Activated naive CD4-positive, alpha-beta T cell treated with anti-CD3 and anti-CD28 coated beads, Interleukin-2, amount 50 U/mL, for 72 hours (primary cell): Measurements from ENCODE around the gene S100PBP. TPM values are rescaled to one million over a fixed set of nuclear protein-coding genes. Genes with fewer than 3 reads are reported as not detected.

ENCODE experiments used
- ATAC-seq, 2 donors: fragments of 150-1000 bp; cut with Tn5 transposase; 2 replicates each; pipeline ENCODE4 v1.10.0; 2021; ENCODE audit warnings: mild to moderate bottlenecking in 2 of 2, moderate library complexity in 2 of 2
- DNase-seq, 2 donors: peaks; one replicate each; pipeline ENCODE4 v3.0.0; 2021 to 2022; ENCODE audit warnings: low spot score in 2 of 2
- H3K27ac Mint-ChIP-seq, 2 donors: one replicate each; pipeline ENCODE4 v1.8.0; 2022; ENCODE audit warnings: mild to moderate bottlenecking in 2 of 2, mixed read lengths in 2 of 2
- H3K36me3 Mint-ChIP-seq, 2 donors: one replicate each; pipeline ENCODE4 v1.8.0; 2022; ENCODE audit warnings: mixed read lengths in 2 of 2
- H3K9me3 Mint-ChIP-seq, 2 donors: one replicate each; pipeline ENCODE4 v1.8.0; 2022; ENCODE audit warnings: mixed read lengths in 2 of 2
- total RNA-seq, 2 donors: library from RNA; stranded (reverse); gene quantifications; one replicate each; pipeline ENCODE4 v1.2.3, GENCODE V29; 2022

The S100PBP gene
- total RNA-seq, 2 donors from 2014 or later, result 41.5 to 73.0 TPM

- H3K27ac Mint-ChIP-seq, result no peak overlapping the region
- ATAC-seq (no peak), DNase-seq (no peak)
- no peaks in the 10 kb centered on the region for H3K9me3 Mint-ChIP-seq
- peaks cover 0 to 8% of the 10 kb centered on the region in 2 donors for H3K36me3 Mint-ChIP-seq
Measured at GRCh38 chr1:32859915-32860314, 42.5 kb downstream of the S100PBP start.

DNA sequence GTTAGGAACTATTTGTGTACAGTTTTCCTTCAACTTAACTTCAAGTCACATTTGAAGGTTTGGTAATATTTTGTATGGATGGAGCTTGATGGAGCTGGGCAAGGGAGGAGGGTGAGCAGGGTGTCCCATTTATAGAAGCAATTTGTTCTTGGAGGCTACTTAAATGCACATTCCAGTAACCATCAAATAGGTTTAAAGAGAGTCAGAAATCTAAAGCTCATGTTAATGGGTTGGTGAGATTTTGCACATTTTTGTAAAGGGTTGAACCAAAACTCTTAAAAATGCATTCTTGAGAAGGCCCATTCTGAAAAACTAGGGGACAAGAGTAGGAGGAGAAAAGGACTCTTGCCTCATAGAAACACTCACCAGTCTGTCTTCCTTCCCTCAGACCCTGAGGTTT lies 43.1 kb downstream of the S100PBP start:
- Mint-ChIP-seq H3K27ac (no peak overlapping the region), H3K36me3 (peaks cover 0 to 8% of the 10 kb centered on the region in 2 donors), H3K9me3 (no peaks in the 10 kb centered on the region)
- ATAC-seq (no peak), DNase-seq (no peak)

DNA sequence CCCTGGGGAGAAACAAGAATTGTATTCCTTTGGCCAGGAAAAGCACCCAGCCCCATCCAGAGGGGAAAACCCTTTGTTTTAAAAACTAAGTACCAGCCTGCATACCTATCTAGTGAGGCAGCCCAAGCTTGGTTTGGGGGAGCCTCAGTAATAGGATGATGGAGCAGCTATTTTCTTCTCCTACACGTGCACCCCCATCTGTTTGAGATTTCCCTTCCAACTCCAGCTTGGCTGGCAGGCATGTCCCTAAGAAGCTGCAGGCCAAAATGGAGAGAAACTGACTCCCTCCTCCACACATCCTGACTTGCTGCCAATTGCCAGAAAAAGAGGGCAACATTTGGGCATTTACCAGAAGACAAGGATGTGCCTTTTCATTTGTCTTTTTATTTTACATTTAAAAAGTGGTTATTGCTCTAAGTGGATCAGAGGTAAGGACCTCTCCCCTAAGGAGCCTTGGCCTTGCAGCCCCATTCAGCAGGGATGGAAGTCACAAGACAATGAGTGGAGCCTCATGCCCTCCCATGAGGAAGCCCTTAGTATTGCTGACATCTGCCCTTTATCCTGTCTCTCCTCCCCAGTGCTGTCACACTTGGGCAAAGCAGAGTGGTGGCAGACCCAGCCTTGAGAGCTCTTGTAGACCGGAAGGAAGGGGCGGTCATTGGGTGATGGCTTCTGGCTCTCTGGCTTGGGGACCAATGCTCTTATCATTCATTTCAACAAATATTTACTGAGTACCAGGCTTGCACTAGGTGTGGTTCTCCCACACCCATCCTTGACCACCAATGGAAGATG lies 44.6 kb downstream of the S100PBP start:
- ATAC-seq (no peak), DNase-seq (no peak)
- Mint-ChIP-seq H3K36me3 (peaks cover 0 to 8% of the 10 kb centered on the region in 2 donors), H3K27ac (no peak overlapping the region), H3K9me3 (no peaks in the 10 kb centered on the region)

- peaks cover 0 to 8% of the 10 kb centered on the region in 2 donors for H3K36me3 Mint-ChIP-seq
- no peaks in the 10 kb centered on the region for H3K9me3 Mint-ChIP-seq
Measured at GRCh38 chr1:32863218-32863880, 45.9 kb downstream of the S100PBP start.

GRCh38 chr1:32863881-32864245 lies 46.4 kb downstream of the S100PBP start:
- H3K36me3 Mint-ChIP-seq, result peaks cover 0 to 8% of the 10 kb centered on the region in 2 donors
- ATAC-seq, result no peak
- peak overlapping the region in 1 of 2 donors; percentile 19 for H3K27ac Mint-ChIP-seq
- no peaks in the 10 kb centered on the region for H3K9me3 Mint-ChIP-seq
- no peak for DNase-seq

More at GRCh38 chr1:32863218-32863880, 45.9 kb downstream of the S100PBP start:
- H3K27ac Mint-ChIP-seq, result peak overlapping the region in 1 of 2 donors; percentile 19
- DNase-seq (no peak), ATAC-seq (no peak)

GRCh38 chr1:32864375-32865019 lies 47.0 kb downstream of the S100PBP start:
- DNase-seq (no peak), ATAC-seq (no peak)
- H3K36me3 Mint-ChIP-seq, result peaks cover 0 to 8% of the 10 kb centered on the region in 2 donors
- H3K27ac Mint-ChIP-seq, result peak overlapping the region in 1 of 2 donors; percentile 19
- no peaks in the 10 kb centered on the region for H3K9me3 Mint-ChIP-seq

DNA sequence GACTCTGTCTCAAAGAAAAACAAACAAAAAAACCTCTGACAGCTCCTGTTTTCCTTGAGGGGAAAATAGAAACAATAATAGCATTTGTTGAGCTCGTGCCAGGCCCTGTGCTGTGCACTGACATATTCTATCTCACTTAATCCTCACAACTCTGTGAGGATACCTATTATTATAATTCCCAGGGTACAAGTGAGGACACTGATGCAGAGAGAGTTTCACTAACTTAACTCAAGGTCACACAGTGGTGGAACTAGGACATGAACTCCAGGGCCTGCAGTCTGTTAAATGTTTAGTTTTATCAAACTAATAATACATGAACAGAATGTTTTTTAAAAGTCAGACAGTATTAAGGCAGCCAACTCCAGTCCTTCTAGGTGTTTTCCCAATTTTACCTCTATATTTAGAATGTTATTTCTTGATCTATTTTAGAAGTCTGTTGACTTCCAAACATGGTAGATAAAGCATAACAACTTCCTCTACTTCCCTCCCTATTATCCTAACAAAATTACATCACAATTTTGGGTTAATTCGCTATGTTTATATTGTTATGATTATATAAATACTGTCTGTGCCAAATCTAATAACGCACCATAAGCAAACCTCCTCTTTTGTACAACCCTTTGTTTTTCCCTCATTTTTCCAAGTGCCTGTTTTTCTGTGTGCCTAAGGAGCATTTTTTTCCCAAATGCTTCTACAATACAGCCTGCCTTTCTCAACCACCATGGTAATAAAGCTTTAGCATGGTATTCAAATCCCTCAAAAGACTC lies 48.4 kb downstream of the S100PBP start:
- no peak for ATAC-seq
- Mint-ChIP-seq H3K36me3 (peaks cover 0 to 8% of the 10 kb centered on the region in 2 donors), H3K9me3 (no peaks in the 10 kb centered on the region), H3K27ac (no peak overlapping the region)
- no peak for DNase-seq

DNA sequence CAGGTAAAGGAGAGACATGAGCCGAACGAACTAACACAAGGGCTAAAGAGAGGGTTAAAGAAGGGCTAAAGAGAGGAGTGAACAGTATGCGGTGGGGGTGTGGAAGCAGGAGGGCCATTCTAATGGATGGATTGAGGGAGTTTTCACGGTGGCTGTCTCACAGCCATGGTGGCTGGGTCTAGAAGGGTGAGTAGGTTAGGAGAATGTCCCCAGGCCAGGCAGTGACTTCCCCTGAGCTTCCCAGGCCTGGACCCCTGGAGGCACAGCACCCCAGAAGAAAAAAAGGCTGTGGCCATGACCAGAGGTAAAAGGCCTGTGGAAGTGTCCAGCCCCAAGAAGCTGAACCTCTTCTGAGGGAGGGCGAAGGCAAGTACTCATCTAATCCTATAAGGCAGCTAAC lies 49.7 kb downstream of the S100PBP start:
- H3K9me3 Mint-ChIP-seq, result no peaks in the 10 kb centered on the region
- DNase-seq, result no peak
- no peak overlapping the region for H3K27ac Mint-ChIP-seq
- H3K36me3 Mint-ChIP-seq, result peaks cover 0 to 8% of the 10 kb centered on the region in 2 donors
- no peak for ATAC-seq

DNA sequence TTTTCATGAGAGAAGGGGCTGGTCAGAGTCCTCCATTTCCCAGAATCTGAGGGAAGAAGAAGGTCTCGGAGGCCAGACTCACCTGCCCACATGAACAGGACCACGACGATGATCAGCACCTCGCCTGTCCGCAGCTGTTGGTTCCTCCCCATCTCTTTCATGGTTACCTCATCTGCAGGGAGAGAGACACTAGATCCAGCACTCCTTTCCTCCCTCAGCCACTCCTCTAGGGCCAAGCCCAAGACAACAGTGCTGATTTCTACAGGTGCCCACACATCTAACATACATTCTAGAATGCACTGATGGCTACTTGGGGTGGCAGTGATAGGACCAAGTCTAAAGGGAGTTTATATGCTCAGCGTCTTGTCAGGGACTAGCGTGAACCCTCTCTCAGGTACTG lies 50.2 kb downstream of the S100PBP start:
- ATAC-seq (no peak), DNase-seq (no peak)
- no peaks in the 10 kb centered on the region for H3K9me3 Mint-ChIP-seq
- H3K27ac Mint-ChIP-seq, result no peak overlapping the region
- H3K36me3 Mint-ChIP-seq, result peaks cover 0 to 4% of the 10 kb centered on the region in 2 donors

DNA sequence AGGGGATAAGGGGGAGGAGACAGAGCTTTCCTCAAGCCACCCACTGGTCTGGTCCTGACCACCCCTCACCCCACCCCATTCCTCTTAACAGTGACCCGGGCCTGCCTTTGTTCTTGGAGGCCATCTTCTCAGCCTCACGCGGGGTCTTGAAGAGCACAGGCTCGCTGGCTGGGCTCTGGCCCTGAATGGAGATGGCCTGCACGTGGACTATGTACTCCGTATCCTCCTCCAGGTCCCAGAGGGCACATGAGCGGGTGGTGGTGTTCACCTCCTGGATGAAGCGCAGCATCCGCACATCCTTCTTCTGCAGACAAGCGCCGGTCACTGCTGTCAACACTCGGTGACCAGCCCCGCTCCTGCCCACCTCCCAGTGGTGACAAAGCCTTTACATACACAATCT lies 50.6 kb downstream of the S100PBP start:
- H3K9me3 Mint-ChIP-seq, result no peaks in the 10 kb centered on the region
- no peak overlapping the region for H3K27ac Mint-ChIP-seq
- peaks cover 0 to under 1% of the 10 kb centered on the region in 2 donors for H3K36me3 Mint-ChIP-seq
- no peak for DNase-seq
- ATAC-seq, result no peak

DNA sequence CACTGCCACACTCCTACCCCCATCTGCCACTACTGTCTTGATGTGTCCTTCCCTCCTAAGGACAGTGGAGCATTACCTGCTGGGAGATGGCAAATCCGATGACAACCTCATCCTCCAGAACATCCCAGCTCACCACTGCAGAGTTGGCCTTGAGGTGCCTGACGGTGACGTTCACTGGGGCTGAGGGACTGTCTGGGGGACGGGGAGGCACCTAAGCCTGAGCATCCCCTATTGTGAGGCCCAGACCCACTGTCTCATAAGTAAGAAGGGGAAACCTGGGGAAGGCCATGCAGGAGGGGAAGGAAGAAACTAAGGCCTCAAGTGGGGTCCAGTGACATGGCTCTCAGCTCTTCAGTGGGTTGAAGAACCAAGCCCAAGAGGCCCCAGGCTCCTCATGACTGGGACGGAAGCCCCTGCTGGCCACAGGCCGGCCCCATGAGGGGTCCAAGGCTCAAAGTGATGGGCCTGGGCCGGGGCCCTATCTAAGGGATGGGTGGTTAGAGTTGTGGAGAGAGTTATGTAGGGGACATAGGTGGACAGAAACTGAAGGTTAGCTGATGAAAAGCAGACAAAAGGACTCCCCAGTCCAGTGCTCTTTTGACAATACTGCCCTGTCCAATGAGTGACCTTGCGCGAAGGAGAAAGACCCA lies 51.5 kb downstream of the S100PBP start:
- no peak overlapping the region for H3K27ac Mint-ChIP-seq
- no peaks in the 10 kb centered on the region for H3K36me3 Mint-ChIP-seq
- no peak for ATAC-seq
- no peaks in the 10 kb centered on the region for H3K9me3 Mint-ChIP-seq
- peak in 1 of 2 donors; percentile 33 for DNase-seq

GRCh38 chr1:32869923-32870614 lies 52.6 kb downstream of the S100PBP start:
- Mint-ChIP-seq H3K36me3 (no peaks in the 10 kb centered on the region), H3K9me3 (no peaks in the 10 kb centered on the region), H3K27ac (no peak overlapping the region)
- ATAC-seq, result no peak
- DNase-seq, result peak in 1 of 2 donors; percentile 53

DNA sequence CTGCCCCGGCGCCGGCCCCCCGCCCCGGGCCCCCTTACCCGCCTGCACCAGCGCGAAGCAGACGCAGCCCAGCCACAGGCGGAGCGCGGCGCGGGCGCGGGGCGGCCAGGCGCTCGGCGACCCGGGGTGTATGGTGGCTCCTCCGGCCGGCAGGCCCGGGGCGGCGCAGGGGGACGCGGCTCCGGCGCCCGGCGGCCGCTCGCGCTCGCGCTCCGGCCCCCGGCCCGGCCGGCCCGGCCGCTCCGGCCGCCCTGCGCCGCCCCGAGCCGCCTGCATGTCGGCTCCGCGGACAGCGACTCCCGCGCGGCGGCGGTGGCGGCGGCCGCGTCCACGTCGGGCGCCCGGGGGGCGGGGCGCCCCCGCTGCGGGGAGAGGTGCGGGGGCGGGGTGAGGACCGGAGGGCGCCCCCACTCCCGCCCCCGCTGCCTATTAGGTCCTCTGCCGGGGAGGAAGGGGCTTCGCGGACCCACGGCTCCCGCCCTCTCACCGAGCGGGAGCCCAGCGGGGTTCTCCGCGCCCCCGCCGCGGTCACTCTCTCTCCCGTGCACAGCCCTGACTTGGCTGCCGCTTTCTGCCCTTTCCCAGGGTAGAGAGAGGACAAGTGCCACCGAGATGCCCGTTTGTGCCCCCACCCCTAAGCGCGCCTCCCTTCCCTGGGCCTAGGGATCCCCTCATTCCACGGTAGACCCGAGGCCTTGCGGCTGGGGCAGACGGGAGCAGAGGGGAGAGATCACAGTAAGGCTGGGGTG lies 53.3 kb downstream of the S100PBP start, which contains the start of gene FNDC5:
Gene FNDC5, minus strand, starts transcription at position 298 of the 749 bp plus-strand sequence.
- Mint-ChIP-seq H3K9me3 (no peaks in the 10 kb centered on the region), H3K27ac (no peak within 1 kb of the TSS), H3K36me3 (no peaks in the 10 kb centered on the region)
- DNase-seq (peak in 1 of 2 donors; percentile 52), ATAC-seq (peak; percentile 18 to 27)

DNA sequence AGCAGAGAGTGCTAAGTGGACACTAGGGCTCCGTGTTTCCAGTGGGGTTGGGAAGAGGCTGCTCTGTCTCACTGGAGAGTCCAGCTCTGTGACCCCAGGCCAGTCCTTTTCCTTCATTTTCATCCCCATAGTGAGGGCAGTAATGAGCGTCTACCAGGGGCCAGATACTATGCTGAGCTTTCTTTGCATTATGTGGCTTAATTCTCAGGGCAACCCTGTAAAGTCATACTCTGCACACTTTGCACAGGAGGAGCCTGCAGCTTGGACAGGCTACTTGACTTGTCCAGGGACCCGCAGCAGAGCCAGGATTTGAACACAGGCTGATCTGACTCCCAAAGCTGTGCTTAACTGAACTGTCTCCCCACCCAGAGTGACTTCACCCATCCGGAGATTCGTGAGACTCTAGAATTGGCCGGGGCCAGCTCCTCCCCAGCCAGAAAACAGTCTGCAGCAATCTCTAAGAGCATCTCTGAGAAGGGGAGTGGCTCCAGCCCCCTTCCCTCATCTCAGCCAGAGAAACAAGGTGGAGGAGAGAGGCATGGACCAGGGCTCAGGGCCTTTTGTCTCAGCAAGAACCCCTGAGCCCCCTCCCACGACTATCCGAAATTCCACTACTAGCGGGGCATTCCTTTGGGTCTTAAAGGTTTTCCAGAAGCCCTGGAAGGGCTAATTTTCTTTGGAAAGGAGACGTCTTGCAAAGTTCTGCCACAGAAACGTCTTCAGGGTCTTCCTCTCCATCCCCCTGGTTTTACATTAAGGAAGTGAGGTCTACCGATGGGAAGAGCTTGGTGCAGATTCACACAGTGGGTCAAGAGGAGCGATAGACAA lies 54.1 kb downstream of the S100PBP start:
- peak in 1 of 2 donors; percentile 55 for DNase-seq
- no peak for ATAC-seq
- no peaks in the 10 kb centered on the region for H3K36me3 Mint-ChIP-seq
- no peak overlapping the region for H3K27ac Mint-ChIP-seq
- H3K9me3 Mint-ChIP-seq, result no peaks in the 10 kb centered on the region
